Spleen (tissue), 11 donors: Measurements from ENCODE around the gene FRMD4A. TPM values are rescaled to one million over a fixed set of nuclear protein-coding genes. Genes with fewer than 3 reads are reported as not detected.

ENCODE experiments used
- DNase-seq: peaks from one replicate; pipeline ENCODE4 v3.0.0-alpha.2; 2020
- H3K27ac ChIP-seq, 8 donors: fragments of 200-600 bp; sonication (generic) in 7 of 8; 1 replicate in 4 of 8; 2 replicates in 4 of 8; pipeline versions ENCODE4 v1.5.0 to v1.8.0; 2016 to 2021; ENCODE audit warnings: inconsistent platforms in 4 of 8, mild to moderate bottlenecking in 4 of 8, moderate library complexity in 1 of 8
- H3K27me3 ChIP-seq, 7 donors: fragments of 200-600 bp; sonication (generic) in 6 of 7; replicated peaks in 1 of 7; 1 replicate in 4 of 7; 2 replicates in 3 of 7; pipeline versions ENCODE4 v1.5.0 to v1.8.0; 2016 to 2021; ENCODE audit warnings: inconsistent platforms in 3 of 7, mild to moderate bottlenecking in 1 of 7
- H3K36me3 ChIP-seq, 6 donors: fragments of 200-600 bp; sonication (generic) in 5 of 6; 1 replicate in 4 of 6; 2 replicates in 2 of 6; pipeline versions ENCODE4 v1.5.0 to v1.8.0; 2016 to 2021; ENCODE audit warnings: inconsistent platforms in 2 of 6
- H3K4me1 ChIP-seq, 6 donors: fragments of 200-600 bp; sonication (generic) in 5 of 6; 1 replicate in 3 of 6; 2 replicates in 3 of 6; pipeline versions ENCODE4 v1.5.0 to v1.8.0; 2016 to 2021; ENCODE audit warnings: inconsistent platforms in 3 of 6
- H3K4me3 ChIP-seq, 8 donors: fragments of 200-600 bp; sonication (generic) in 7 of 8; 1 replicate in 4 of 8; 2 replicates in 4 of 8; pipeline versions ENCODE4 v1.5.0 to v1.8.0; 2016 to 2021; ENCODE audit warnings: inconsistent platforms in 4 of 8, mild to moderate bottlenecking in 4 of 8, moderate library complexity in 2 of 8
- H3K9me3 ChIP-seq, 8 donors: fragments of 200-600 bp; sonication (generic) in 7 of 8; 1 replicate in 4 of 8; 2 replicates in 4 of 8; pipeline versions ENCODE4 v1.5.0 to v1.8.0; 2016 to 2021; ENCODE audit warnings: inconsistent platforms in 4 of 8
- CTCF ChIP-seq, 11 experiments: fragments of 200-600 bp in 7 of 11; fragments of 450-650 bp in 4 of 11; sonication (generic) in 4 of 11; IDR thresholded peaks in 8 of 11; conservative IDR thresholded peaks in 3 of 11; 1 replicate in 7 of 11; 2 replicates in 4 of 11; pipeline versions ENCODE4 v1.4.0 to v1.8.0; 2016 to 2021; ENCODE audit warnings: antibody characterized with exemption in 11 of 11, inconsistent platforms in 4 of 11, mild to moderate bottlenecking in 1 of 11
- POLR2A ChIP-seq, 3 donors: fragments of 450-650 bp; IDR thresholded peaks; one replicate each; pipeline ENCODE4 v1.5.1; 2017; ENCODE audit warnings: antibody characterized with exemption in 3 of 3, mild to moderate bottlenecking in 1 of 3
- POLR2AphosphoS5 ChIP-seq, 3 donors: sonication (generic); formaldehyde crosslinking; IDR thresholded peaks; one replicate each; pipeline ENCODE4 v1.5.1; 2017; ENCODE audit warnings: antibody characterized with exemption in 3 of 3
- WGBS, 5 donors: extraction: QIAGEN DNeasy Blood & Tissue Kit in 3 of 5; methylation state at CpG; one replicate each; pipeline versions ENCODE4 v1.1.5 to v1.1.7; 2013 to 2018; 5-methylcytosine and 5-hydroxymethylcytosine counted together
- intact Hi-C: fragments of 100-400 bp; cut with DNase I; formaldehyde crosslinking; loops from one replicate; pipeline ENCODE4 v1.15.0; 2023; ENCODE audit warnings: low total_unique reads
- polyA plus RNA-seq, 3 donors: library from polyadenylated mRNA; stranded (reverse); fragments of 200-250 nt; gene quantifications; one replicate each; pipeline ENCODE4 v1.2.1, GENCODE V29; 2013
- total RNA-seq, 7 donors: library from RNA; depleted of rRNA in 3 of 7; stranded (reverse); fragments of >200 nt in 3 of 7; fragmentation: NEBNext Ultra II Directional in 4 of 7; extraction: Animal tissue kit (Norgen Biotek cat#: 25700) in 4 of 7; gene quantifications; one replicate each; pipeline versions ENCODE4 v1.1.0 to v1.2.1, GENCODE V29; 2016 to 2021
- donor health status: healthy with polysubstance abuse.
- donor health status: DM: no; HTN: no; CAD: no; lungs with moderate emphysema.
- donor health status: DM: no; HTN: no; CAD: no.
- donor health status: Bipolar disorder and iron deficiency.
- donor health status: healthy.
- donor health status: DM: no; HTN: no; CAD: no.
- donor health status: DM: yes; HTN: yes; CAD: no.

Gene FRMD4A
- total and polyA plus RNA-seq, 10 donors: 9.2 to 141 (median 80.5) TPM

GRCh38 chr10:13859979-13860654, 470.6 kb downstream of the FRMD4A start:
- WGBS, 5 donors: 76 to 88% (median 78%) methylated on average over 8 of the region's 8 CpGs
- no peaks in the 10 kb centered on the region for H3K9me3 ChIP-seq
- intact Hi-C loops: no loop called here
- no peak overlapping the region for H3K27ac ChIP-seq
- H3K27me3 ChIP-seq: no peaks in the 10 kb centered on the region
- peaks cover 0 to 5% (median 0%) of the 10 kb centered on the region in 6 donors for H3K4me1 ChIP-seq
- no peak overlapping the region for H3K4me3 ChIP-seq
- no peak for DNase-seq
- no peaks in the 10 kb centered on the region for H3K36me3 ChIP-seq
- TF ChIP-seq POLR2AphosphoS5 (IDR thresholded peaks at IDR 0.05): no peak
- no peak for TF ChIP-seq CTCF (IDR thresholded peaks at IDR 0.05 in 8 of 11, conservative IDR thresholded peaks at IDR 0.05 in 3 of 11)
- TF ChIP-seq POLR2A (IDR thresholded peaks at IDR 0.05): no peak

GRCh38 chr10:13858709-13859108, 472.0 kb downstream of the FRMD4A start:
- DNase-seq: no peak
- intact Hi-C loops: no loop called here
- WGBS, 5 donors: 87 to 95% (median 94%) methylated on average over 11 of the region's 11 CpGs

GRCh38 chr10:13857451-13857850, 473.3 kb downstream of the FRMD4A start:
- Histone ChIP-seq H3K36me3 (no peaks in the 10 kb centered on the region), H3K27me3 (peaks cover 0 to 4% (median 0%) of the 10 kb centered on the region in 7 donors), H3K27ac (peak overlapping the region in 1 of 8 donors; percentile 10), H3K9me3 (no peaks in the 10 kb centered on the region), H3K4me3 (no peak overlapping the region), H3K4me1 (peaks cover 7 to 16% (median 12%) of the 10 kb centered on the region in 6 donors)
- no peak for DNase-seq
- WGBS, 5 donors: 67 to 75% (median 70%) methylated on average over 4 of the region's 4 CpGs
- intact Hi-C loops: no loop called here
- TF ChIP-seq POLR2AphosphoS5 (IDR thresholded peaks at IDR 0.05) (no peak), CTCF (IDR thresholded peaks at IDR 0.05 in 8 of 11, conservative IDR thresholded peaks at IDR 0.05 in 3 of 11) (no peak), POLR2A (IDR thresholded peaks at IDR 0.05) (no peak)

More at GRCh38 chr10:13858709-13859108, 472.0 kb downstream of the FRMD4A start:
- Histone ChIP-seq H3K4me1 (peaks cover 2 to 7% (median 5%) of the 10 kb centered on the region in 6 donors), H3K9me3 (no peaks in the 10 kb centered on the region), H3K36me3 (no peaks in the 10 kb centered on the region), H3K27me3 (no peaks in the 10 kb centered on the region), H3K27ac (no peak overlapping the region), H3K4me3 (no peak overlapping the region)
- TF ChIP-seq POLR2A (IDR thresholded peaks at IDR 0.05) (no peak), CTCF (IDR thresholded peaks at IDR 0.05 in 8 of 11, conservative IDR thresholded peaks at IDR 0.05 in 3 of 11) (no peak), POLR2AphosphoS5 (IDR thresholded peaks at IDR 0.05) (no peak)

- Histone ChIP-seq H3K4me1 (peaks cover 4 to 16% (median 12%) of the 10 kb centered on the region in 6 donors), H3K27ac (peak overlapping the region; percentile 19 to 73 (median 46)), H3K4me3 (no peak overlapping the region), H3K36me3 (no peaks in the 10 kb centered on the region), H3K9me3 (no peaks in the 10 kb centered on the region), H3K27me3 (peaks cover 0 to 12% (median 0%) of the 10 kb centered on the region in 7 donors)
- TF ChIP-seq POLR2A (IDR thresholded peaks at IDR 0.05): no peak
- TF ChIP-seq POLR2AphosphoS5 (IDR thresholded peaks at IDR 0.05): no peak
- TF ChIP-seq CTCF (IDR thresholded peaks at IDR 0.05 in 8 of 11, conservative IDR thresholded peaks at IDR 0.05 in 3 of 11): no peak
- WGBS, 5 donors: 8 to 19% (median 14%) methylated on average over 6 of the region's 6 CpGs
- intact Hi-C loops: no loop called here
- no peak for DNase-seq
Measured at GRCh38 chr10:13853854-13854253, 476.9 kb downstream of the FRMD4A start.
